Suppressor macrophage treated with lipopolysaccharide for 4 hours (primary cell): Measurements from ENCODE around the gene IL1RAPL1.
"Not testable (repeated sequence)": the region's sequence is repeated elsewhere in the genome, so short reads cannot be mapped to it uniquely, and the experiment has no call there.

ENCODE experiments used
- DNase-seq: peaks from one replicate; pipeline ENCODE4 v3.0.0-alpha.2; 2020

Gene IL1RAPL1

GRCh38 chrX:28800671-28801070 lies 213.4 kb downstream of the IL1RAPL1 start:
- DNase-seq = not testable (repeated sequence)

GRCh38 chrX:28802625-28803024 lies 215.4 kb downstream of the IL1RAPL1 start:
- DNase-seq = no peak

GRCh38 chrX:28835991-28836390 lies 248.7 kb downstream of the IL1RAPL1 start:
- DNase-seq = no peak

GRCh38 chrX:28843817-28844216 lies 256.6 kb downstream of the IL1RAPL1 start:
- no peak for DNase-seq

GRCh38 chrX:28847423-28847822 lies 260.2 kb downstream of the IL1RAPL1 start:
- DNase-seq = no peak

- no peak for DNase-seq
These were observed 261.5 kb downstream of the IL1RAPL1 start for GRCh38 chrX:28848707-28849106.

GRCh38 chrX:28850955-28851354 lies 263.7 kb downstream of the IL1RAPL1 start:
- DNase-seq = no peak

GRCh38 chrX:28851871-28852270 lies 264.6 kb downstream of the IL1RAPL1 start:
- DNase-seq = no peak

GRCh38 chrX:28854637-28855036 lies 267.4 kb downstream of the IL1RAPL1 start:
- no peak for DNase-seq

- no peak for DNase-seq
These were observed 289.2 kb downstream of the IL1RAPL1 start for GRCh38 chrX:28876408-28876807.

GRCh38 chrX:28876901-28877300 lies 289.7 kb downstream of the IL1RAPL1 start:
- no peak for DNase-seq

GRCh38 chrX:28880136-28880535 lies 292.9 kb downstream of the IL1RAPL1 start:
- DNase-seq = no peak

GRCh38 chrX:28884823-28885222 lies 297.6 kb downstream of the IL1RAPL1 start:
- DNase-seq = no peak

- DNase-seq = no peak
These were observed 301.2 kb downstream of the IL1RAPL1 start for GRCh38 chrX:28888416-28888815.

GRCh38 chrX:28889591-28890090 lies 302.4 kb downstream of the IL1RAPL1 start:
- no peak for DNase-seq

GRCh38 chrX:28901637-28902036 lies 314.4 kb downstream of the IL1RAPL1 start:
- DNase-seq = no peak

GRCh38 chrX:28910487-28910886 lies 323.2 kb downstream of the IL1RAPL1 start:
- DNase-seq = no peak

GRCh38 chrX:28920153-28920943 lies 333.1 kb downstream of the IL1RAPL1 start:
- no peak for DNase-seq

- no peak for DNase-seq
These were observed 334.9 kb downstream of the IL1RAPL1 start for GRCh38 chrX:28922106-28922505.

- DNase-seq = no peak
These were observed 359.6 kb downstream of the IL1RAPL1 start for GRCh38 chrX:28946846-28947245.

- no peak for DNase-seq
These were observed 372.8 kb downstream of the IL1RAPL1 start for GRCh38 chrX:28960063-28960462.

GRCh38 chrX:28966331-28966730 lies 379.1 kb downstream of the IL1RAPL1 start:
- no peak for DNase-seq

GRCh38 chrX:28969126-28969525 lies 381.9 kb downstream of the IL1RAPL1 start:
- DNase-seq = no peak

GRCh38 chrX:28979877-28980276 lies 392.6 kb downstream of the IL1RAPL1 start:
- DNase-seq = no peak

- DNase-seq = no peak
These were observed 394.7 kb downstream of the IL1RAPL1 start for GRCh38 chrX:28981952-28982351.
